Measurements from ENCODE around the gene GHITM. TPM values are rescaled to one million over a fixed set of nuclear protein-coding genes. Genes with fewer than 3 reads are reported as not detected.

The GHITM gene
- total RNA-seq, 1 donor from 2014 or later = 87.9 TPM

GRCh38 chr10:84196941-84197340 is 57.6 kb downstream of the GHITM start:
- peaks cover 16% of the 10 kb centered on the region for H3K4me1 ChIP-seq
- no peak overlapping the region for H3K4me3 ChIP-seq
- TF ChIP-seq CTCF (IDR thresholded peaks at IDR 0.05) (no peak), POLR2AphosphoS5 (IDR thresholded peaks at IDR 0.05; ENCODE audit: insufficient read depth in 1 of 2, low read depth in 1 of 2) (no peak), POLR2A (IDR thresholded peaks at IDR 0.05) (no peak)
- DNase-seq (ENCODE audit: extremely low spot score in 2 of 2) = no peak
- no peaks in the 10 kb centered on the region for H3K9me3 ChIP-seq
- no peak overlapping the region for H3K27ac ChIP-seq
- intact Hi-C loops (cut with DNase I) = no loop called here
- no peaks in the 10 kb centered on the region for H3K27me3 ChIP-seq
- no peaks in the 10 kb centered on the region for H3K36me3 ChIP-seq

GRCh38 chr10:84197643-84198042 is 58.3 kb downstream of the GHITM start:
- TF ChIP-seq POLR2AphosphoS5 (IDR thresholded peaks at IDR 0.05; ENCODE audit: insufficient read depth in 1 of 2, low read depth in 1 of 2) (no peak), CTCF (IDR thresholded peaks at IDR 0.05) (no peak), POLR2A (IDR thresholded peaks at IDR 0.05) (no peak)
- Histone ChIP-seq H3K4me1 (peaks cover 16% of the 10 kb centered on the region), H3K9me3 (no peaks in the 10 kb centered on the region), H3K4me3 (no peak overlapping the region), H3K27me3 (no peaks in the 10 kb centered on the region), H3K27ac (no peak overlapping the region), H3K36me3 (no peaks in the 10 kb centered on the region)
- intact Hi-C loops (cut with DNase I) = no loop called here
- no peak for DNase-seq (ENCODE audit: extremely low spot score in 2 of 2)

- intact Hi-C loops (cut with DNase I) = no loop called here
- DNase-seq (ENCODE audit: extremely low spot score in 2 of 2) = no peak
- Histone ChIP-seq H3K27me3 (no peaks in the 10 kb centered on the region), H3K36me3 (no peaks in the 10 kb centered on the region), H3K4me1 (peaks cover 16% of the 10 kb centered on the region), H3K27ac (no peak overlapping the region), H3K9me3 (no peaks in the 10 kb centered on the region), H3K4me3 (no peak overlapping the region)
- TF ChIP-seq CTCF (IDR thresholded peaks at IDR 0.05) (no peak), POLR2AphosphoS5 (IDR thresholded peaks at IDR 0.05; ENCODE audit: insufficient read depth in 1 of 2, low read depth in 1 of 2) (no peak), POLR2A (IDR thresholded peaks at IDR 0.05) (no peak)
Observed at GRCh38 chr10:84198206-84198915, 59.1 kb downstream of the GHITM start.

- intact Hi-C loops (cut with DNase I) = no loop called here
- Histone ChIP-seq H3K4me1 (no peaks in the 10 kb centered on the region), H3K27me3 (no peaks in the 10 kb centered on the region), H3K27ac (no peak overlapping the region), H3K9me3 (no peaks in the 10 kb centered on the region), H3K36me3 (no peaks in the 10 kb centered on the region), H3K4me3 (no peak overlapping the region)
- no peak for DNase-seq (ENCODE audit: extremely low spot score in 2 of 2)
- TF ChIP-seq CTCF (IDR thresholded peaks at IDR 0.05) (no peak), POLR2A (IDR thresholded peaks at IDR 0.05) (no peak), POLR2AphosphoS5 (IDR thresholded peaks at IDR 0.05; ENCODE audit: insufficient read depth in 1 of 2, low read depth in 1 of 2) (no peak)
Observed at GRCh38 chr10:84200537-84201243, 61.4 kb downstream of the GHITM start.

- DNase-seq (ENCODE audit: extremely low spot score in 2 of 2) = no peak
- H3K27ac ChIP-seq = no peak overlapping the region
- intact Hi-C loops (cut with DNase I) = no loop called here
- H3K4me3 ChIP-seq = no peak overlapping the region
- no peaks in the 10 kb centered on the region for H3K4me1 ChIP-seq
- no peaks in the 10 kb centered on the region for H3K36me3 ChIP-seq
- H3K9me3 ChIP-seq = no peaks in the 10 kb centered on the region
- TF ChIP-seq CTCF (IDR thresholded peaks at IDR 0.05) = no peak
- no peaks in the 10 kb centered on the region for H3K27me3 ChIP-seq
Observed at GRCh38 chr10:84201244-84201606, 61.9 kb downstream of the GHITM start.

Data from vagina (tissue), 2 donors.